AG04450 (cell line): Measurements from ENCODE around the gene TSPAN19. TPM values are rescaled to one million over a fixed set of nuclear protein-coding genes. Genes with fewer than 3 reads are reported as not detected.

Experiments
- CTCF ChIA-PET: fragments of 300-600, 350-600 bp; formaldehyde crosslinking; extraction: SDS; loops from one replicate; lab custom pipeline; 2022; ENCODE audit warnings: antibody characterized with exemption, inconsistent platforms; lab: Charles Lee
- POLR2A ChIA-PET: fragments of 350-600 bp; formaldehyde crosslinking; extraction: SDS; loops from one replicate; lab custom pipeline; 2021; ENCODE audit warnings: antibody characterized with exemption, inconsistent platforms; lab: Yijun Ruan, JAX
- DNase-seq: peaks from one replicate; pipeline ENCODE4 v3.0.0-alpha.2; 2011; ENCODE audit warnings: low read depth, low spot score
- H3K27ac ChIP-seq: one replicate; pipeline ENCODE4 v1.5.1; 2012; ENCODE audit warnings: low read depth, low read length, control low read depth
- H3K27me3 ChIP-seq: one replicate; pipeline ENCODE4 v1.6.0; 2012; ENCODE audit warnings: low read length; ENCODE audit not compliant: control insufficient read depth, insufficient read depth
- H3K4me3 ChIP-seq: 2 replicates; pipeline ENCODE4 v1.5.1; 2011; ENCODE audit warnings: mild to moderate bottlenecking, low read depth, low read length, control low read depth
- H3K9me3 ChIP-seq: 2 replicates; pipeline ENCODE4 v1.5.1; 2012; ENCODE audit warnings: low read length; ENCODE audit not compliant: control insufficient read depth, insufficient read depth
- CTCF ChIP-seq: IDR thresholded peaks from 2 replicates; pipeline ENCODE4 v1.5.1; 2011; ENCODE audit warnings: low read depth, low read length, control low read depth, inconsistent platforms
- polyA plus RNA-seq: library from polyadenylated mRNA; depleted of rRNA; stranded (reverse); fragments of >200 nt; gene quantifications from 2 replicates; pipeline ENCODE4 v1.2.3, GENCODE V29; 2011; rRNA removed

Gene TSPAN19
- polyA plus RNA-seq, 1 experiment: not detected

DNA sequence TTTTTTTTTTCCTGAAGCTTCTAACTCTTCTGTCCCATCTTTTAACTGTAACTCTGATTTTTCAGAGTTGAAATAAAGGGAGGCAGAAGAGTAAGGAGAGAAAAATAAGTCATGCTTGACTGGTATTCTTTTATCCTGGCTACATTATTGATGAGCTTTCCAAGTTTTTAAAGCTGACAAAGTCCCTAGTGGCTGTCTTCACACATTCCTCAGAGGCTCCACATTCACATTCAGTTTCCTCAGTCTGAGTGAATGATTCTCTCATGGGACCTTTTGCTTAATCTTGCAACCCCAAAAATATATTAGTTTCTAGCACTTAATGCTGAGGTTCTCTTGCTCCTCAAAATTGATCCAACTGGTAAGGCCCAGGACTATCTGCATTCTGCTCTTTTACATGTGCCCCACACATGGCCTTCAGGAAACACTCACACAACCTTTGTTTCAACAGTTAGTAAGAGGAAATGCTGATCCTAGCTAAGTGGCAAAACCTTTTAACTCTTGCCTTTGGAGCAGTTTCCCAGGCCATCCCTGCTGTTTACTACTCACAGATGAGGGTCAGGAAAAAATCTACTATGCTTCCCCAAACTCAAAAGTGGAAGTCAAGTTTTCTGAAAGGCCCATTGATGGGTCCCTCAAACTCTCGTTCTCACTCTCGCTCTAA lies 61.8 kb downstream of the TSPAN19 start:
- peaks cover 4% of the 10 kb centered on the region; the same call in 1 of the 2 replicates for H3K9me3 ChIP-seq
- ChIA-PET POLR2A (no interaction called here), CTCF (interaction anchor here (0.6 to 1.7 kb wide), 3 partner anchors 17 to 83 kb away, joined by 3 to 4 read pairs (median 4); no protein-coding TSS in a partner anchor)
- H3K27ac ChIP-seq: no peak overlapping the region
- no peak overlapping the region for H3K4me3 ChIP-seq
- no peaks in the 10 kb centered on the region for H3K27me3 ChIP-seq
- DNase-seq: no peak
- no peak for TF ChIP-seq CTCF

GRCh38 chr12:84973026-84973425 lies 63.1 kb downstream of the TSPAN19 start:
- Histone ChIP-seq H3K4me3 (no peak overlapping the region), H3K27ac (no peak overlapping the region), H3K27me3 (no peaks in the 10 kb centered on the region), H3K9me3 (peaks cover 4% of the 10 kb centered on the region; the same call in 1 of the 2 replicates)
- CTCF ChIA-PET: interaction anchor here (1.7 kb wide), 1 partner anchor 56 kb away, joined by 4 read pairs; no protein-coding TSS in a partner anchor
- POLR2A ChIA-PET: no interaction called here
- TF ChIP-seq CTCF: no peak
- no peak for DNase-seq

- ChIA-PET POLR2A (no interaction called here), CTCF (no interaction called here)
- DNase-seq: no peak
- Histone ChIP-seq H3K27ac (no peak overlapping the region), H3K27me3 (no peaks in the 10 kb centered on the region), H3K9me3 (no peaks in the 10 kb centered on the region), H3K4me3 (no peak overlapping the region)
- no peak for TF ChIP-seq CTCF
These were observed 66.9 kb downstream of the TSPAN19 start for GRCh38 chr12:84969226-84969625.

Other genes with a start within 250 kb of the TSPAN19 start
- gene SLC6A15, start 123.5 kb downstream of the TSPAN19 start, polyA plus RNA-seq: 1.4 and 2.0 TPM in 2 replicates
- gene LRRIQ1, start 74 bp upstream of the TSPAN19 start, polyA plus RNA-seq: 0.15 and 0.58 TPM in 2 replicates
- gene ALX1, start 243.9 kb upstream of the TSPAN19 start, polyA plus RNA-seq: not detected in 2 replicates